ENCODE data around the gene ATRX.
"Not testable (repeated sequence)": the region's sequence is repeated elsewhere in the genome, so short reads cannot be mapped to it uniquely, and the experiment has no call there.

ATRX gene

DNA sequence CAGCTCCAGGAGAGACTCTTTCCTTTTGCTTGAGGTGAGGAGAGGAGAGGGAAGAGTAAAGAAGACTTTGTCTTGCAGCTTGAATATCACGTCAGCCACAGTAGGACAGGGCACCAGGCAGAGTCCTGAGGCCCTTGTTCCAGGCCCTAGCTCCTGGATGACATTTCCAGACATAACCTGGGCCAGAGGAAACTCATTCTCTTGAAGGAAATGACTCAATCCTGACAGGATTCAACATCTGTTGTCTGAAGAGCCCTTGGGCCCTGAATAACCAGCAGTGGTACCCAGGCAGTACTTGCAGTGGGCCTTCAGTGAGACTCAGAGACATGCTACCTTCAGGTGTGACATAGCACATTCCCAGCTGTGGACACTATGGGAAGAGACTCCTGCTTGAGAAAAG lies 276.0 kb downstream of the ATRX start:
- no peak for DNase-seq (ENCODE audit: low read depth)
- TF ChIP-seq, protein P1, sequence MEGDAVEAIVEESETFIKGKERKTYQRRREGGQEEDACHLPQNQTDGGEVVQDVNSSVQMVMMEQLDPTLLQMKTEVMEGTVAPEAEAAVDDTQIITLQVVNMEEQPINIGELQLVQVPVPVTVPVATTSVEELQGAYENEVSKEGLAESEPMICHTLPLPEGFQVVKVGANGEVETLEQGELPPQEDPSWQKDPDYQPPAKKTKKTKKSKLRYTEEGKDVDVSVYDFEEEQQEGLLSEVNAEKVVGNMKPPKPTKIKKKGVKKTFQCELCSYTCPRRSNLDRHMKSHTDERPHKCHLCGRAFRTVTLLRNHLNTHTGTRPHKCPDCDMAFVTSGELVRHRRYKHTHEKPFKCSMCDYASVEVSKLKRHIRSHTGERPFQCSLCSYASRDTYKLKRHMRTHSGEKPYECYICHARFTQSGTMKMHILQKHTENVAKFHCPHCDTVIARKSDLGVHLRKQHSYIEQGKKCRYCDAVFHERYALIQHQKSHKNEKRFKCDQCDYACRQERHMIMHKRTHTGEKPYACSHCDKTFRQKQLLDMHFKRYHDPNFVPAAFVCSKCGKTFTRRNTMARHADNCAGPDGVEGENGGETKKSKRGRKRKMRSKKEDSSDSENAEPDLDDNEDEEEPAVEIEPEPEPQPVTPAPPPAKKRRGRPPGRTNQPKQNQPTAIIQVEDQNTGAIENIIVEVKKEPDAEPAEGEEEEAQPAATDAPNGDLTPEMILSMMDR (IDR thresholded peaks at IDR 0.05; ENCODE audit: control insufficient read depth, insufficient read depth, low read depth, low read length, missing control alignments): no peak

DNA sequence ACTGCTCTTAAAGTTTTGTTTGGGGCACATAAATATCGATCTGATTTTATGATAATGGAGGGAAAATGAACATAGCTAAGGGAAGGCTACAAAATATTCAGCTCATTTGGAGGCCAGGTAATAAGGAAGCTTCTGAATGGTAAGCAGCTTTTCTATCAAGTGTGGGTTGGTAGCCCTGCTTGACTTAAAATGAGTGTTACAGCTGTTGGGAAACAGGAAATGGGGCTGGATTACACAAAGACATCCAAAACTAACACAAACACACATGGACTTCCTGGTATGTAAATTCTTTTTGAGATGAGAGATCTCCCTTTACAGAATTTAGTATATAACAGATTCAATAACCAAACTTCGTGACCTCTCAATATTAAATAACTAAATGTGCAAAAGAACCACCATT lies 280.8 kb downstream of the ATRX start:
- peak; percentile 3 for DNase-seq (ENCODE audit: low read depth)
- H3K4me3 ChIP-seq (ENCODE audit: control insufficient read depth, low read depth, low read length): no peak overlapping the region
- TF ChIP-seq, protein P1 (IDR thresholded peaks at IDR 0.05; ENCODE audit: control insufficient read depth, insufficient read depth, low read depth, low read length, missing control alignments): no peak

More for the DNA sequence above, 276.0 kb downstream of the ATRX start:
- no peak overlapping the region for H3K4me3 ChIP-seq (ENCODE audit: control insufficient read depth, low read depth, low read length)

DNA sequence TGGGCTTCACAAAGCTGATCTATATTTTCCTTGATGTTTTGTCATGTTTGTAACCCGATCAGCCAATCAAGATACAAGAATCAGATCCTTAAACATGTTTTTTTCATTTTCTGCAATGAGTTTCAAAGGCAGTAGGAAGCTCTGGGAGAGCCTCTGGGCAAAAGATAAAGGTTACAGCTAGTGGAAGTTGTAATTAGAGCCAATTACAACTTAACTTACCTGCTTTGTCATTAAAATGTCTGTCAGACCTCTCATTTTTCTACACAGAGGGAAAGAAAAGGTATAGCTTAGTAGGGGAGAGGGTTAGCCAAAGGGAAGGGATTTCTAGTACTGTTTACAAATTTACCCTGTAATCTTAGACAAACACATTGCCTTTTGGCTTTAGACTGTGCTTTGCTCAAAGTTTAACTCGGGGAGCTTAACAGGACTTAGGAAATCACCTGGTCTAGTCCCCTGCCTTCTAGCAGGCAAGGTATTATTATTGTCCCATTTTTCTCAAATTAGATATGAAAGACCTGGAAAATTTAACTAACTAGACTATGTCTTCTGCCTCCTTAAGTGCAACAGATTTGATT lies 283.0 kb downstream of the ATRX start:
- no peak overlapping the region for H3K4me3 ChIP-seq (ENCODE audit: control insufficient read depth, low read depth, low read length)
- no peak for DNase-seq (ENCODE audit: low read depth)
- TF ChIP-seq, protein P1 (IDR thresholded peaks at IDR 0.05; ENCODE audit: control insufficient read depth, insufficient read depth, low read depth, low read length, missing control alignments): no peak

DNA sequence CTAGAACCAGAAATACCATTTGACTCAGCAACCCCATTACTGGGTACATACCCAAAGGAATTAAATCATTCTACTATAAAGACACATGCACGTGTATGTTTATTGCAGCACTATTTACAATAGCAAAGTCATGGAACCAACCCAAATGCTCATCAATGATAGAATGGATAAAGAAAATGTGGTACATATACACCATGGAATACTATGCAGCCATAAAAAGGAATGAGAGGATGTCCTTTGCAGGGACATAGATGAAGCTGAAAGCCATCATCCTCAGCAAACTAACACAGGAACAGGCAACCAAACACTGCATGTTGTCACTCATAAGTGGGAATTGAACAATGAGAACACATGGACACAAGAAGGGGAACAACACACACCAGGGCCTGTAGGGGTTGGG lies 285.9 kb downstream of the ATRX start:
- not testable (repeated sequence) for DNase-seq (ENCODE audit: low read depth); H3K4me3 ChIP-seq (ENCODE audit: control insufficient read depth, low read depth, low read length)

DNA sequence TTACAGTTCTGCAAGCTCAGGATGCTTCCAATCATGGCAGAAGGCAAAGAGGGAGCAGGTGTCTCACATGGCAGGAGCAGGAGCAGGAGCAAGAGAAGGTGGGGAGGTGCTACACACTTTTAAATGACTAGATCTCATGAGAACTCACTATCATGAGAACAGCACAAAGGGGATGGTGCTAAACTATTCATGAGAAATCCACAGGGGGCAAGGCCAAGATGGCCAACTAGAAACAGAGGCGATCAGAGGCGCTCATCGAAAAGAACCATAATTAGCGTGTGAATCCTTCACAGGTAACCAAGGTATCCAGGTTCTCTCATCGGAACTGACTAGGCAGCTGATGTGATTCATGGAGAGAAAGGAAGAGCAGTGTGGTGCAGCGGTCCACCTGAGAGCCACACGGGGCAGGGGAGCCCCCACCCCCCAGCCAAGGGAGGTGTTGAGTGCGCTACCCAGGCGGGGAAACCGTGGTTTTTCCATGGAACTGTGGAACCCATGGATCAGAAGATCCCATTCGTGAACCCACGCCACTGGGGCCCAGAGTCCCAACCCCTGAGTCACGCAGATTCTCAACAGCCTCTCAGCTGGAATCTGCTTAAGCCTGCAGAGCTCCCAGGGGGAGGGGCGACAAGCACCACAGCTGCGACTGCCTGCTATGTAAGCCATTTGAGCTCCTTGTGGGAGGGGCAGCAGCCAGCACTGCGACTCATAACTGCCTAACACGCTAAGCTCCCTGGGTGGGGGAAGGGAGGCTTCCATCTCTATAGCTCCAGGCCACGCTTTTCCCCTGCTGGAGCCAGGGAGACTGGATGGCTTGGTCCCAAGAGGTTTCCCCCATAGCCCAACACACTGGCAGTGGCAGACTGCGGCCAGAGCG lies 292.1 kb downstream of the ATRX start:
- peak; percentile 10 for DNase-seq (ENCODE audit: low read depth)
- no peak overlapping the region for H3K4me3 ChIP-seq (ENCODE audit: control insufficient read depth, low read depth, low read length)
- TF ChIP-seq, protein P1 (IDR thresholded peaks at IDR 0.05; ENCODE audit: control insufficient read depth, insufficient read depth, low read depth, low read length, missing control alignments): no peak

DNA sequence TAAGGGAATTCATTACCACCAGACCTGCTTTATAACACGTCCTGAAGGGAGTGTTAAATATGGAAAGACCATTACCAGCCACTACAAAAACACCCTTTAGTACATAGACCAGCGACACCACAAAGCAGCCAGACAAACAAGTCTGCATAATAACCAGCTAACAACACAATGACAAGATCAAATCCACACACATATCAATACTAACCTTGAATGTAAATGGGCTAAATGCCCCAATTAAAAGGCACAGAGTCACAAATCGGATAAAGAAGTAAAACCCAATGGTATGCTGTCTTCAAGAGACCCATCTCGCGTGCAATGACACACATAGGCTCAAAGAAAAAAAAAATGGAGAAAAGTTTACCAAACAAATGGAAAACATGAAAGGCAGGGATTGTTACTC lies 302.0 kb downstream of the ATRX start:
- no peak for DNase-seq (ENCODE audit: low read depth)
- TF ChIP-seq, protein P1 (IDR thresholded peaks at IDR 0.05; ENCODE audit: control insufficient read depth, insufficient read depth, low read depth, low read length, missing control alignments): no peak

DNA sequence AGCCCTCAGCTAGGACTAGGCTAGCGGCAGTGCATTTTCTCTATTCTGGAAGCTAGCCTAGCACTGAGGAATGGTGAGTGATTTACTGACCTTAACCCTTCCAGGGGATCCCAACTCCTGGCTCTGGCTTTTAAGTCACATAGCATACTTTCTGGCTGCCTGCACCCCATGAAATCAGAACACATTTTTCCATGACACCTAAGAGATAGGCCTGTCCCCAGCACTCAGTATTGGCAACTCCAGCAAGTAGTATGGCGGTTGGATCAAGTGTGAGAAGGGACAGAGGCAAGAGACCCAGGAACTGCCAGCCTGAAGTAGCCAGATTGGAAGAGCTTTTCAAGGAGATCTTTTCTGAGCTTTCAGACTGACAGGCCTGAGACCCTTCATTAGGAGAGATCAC lies 330.6 kb downstream of the ATRX start:
- TF ChIP-seq, protein P1 (IDR thresholded peaks at IDR 0.05; ENCODE audit: control insufficient read depth, insufficient read depth, low read depth, low read length, missing control alignments): no peak
- no peak for DNase-seq (ENCODE audit: low read depth)
- no peak overlapping the region for H3K4me3 ChIP-seq (ENCODE audit: control insufficient read depth, low read depth, low read length)

More for the DNA sequence above, 302.0 kb downstream of the ATRX start:
- H3K4me3 ChIP-seq (ENCODE audit: control insufficient read depth, low read depth, low read length): no peak overlapping the region
